NCI-H187 treated with DMSO at 0.1 percent for 48 hours (cell line): ENCODE measurements around the gene NPAT.

Experiments
- DNase-seq: peaks from one replicate; lab custom pipeline; 2025; lab: John Stamatoyannopoulos, UW

The NPAT gene

DNA sequence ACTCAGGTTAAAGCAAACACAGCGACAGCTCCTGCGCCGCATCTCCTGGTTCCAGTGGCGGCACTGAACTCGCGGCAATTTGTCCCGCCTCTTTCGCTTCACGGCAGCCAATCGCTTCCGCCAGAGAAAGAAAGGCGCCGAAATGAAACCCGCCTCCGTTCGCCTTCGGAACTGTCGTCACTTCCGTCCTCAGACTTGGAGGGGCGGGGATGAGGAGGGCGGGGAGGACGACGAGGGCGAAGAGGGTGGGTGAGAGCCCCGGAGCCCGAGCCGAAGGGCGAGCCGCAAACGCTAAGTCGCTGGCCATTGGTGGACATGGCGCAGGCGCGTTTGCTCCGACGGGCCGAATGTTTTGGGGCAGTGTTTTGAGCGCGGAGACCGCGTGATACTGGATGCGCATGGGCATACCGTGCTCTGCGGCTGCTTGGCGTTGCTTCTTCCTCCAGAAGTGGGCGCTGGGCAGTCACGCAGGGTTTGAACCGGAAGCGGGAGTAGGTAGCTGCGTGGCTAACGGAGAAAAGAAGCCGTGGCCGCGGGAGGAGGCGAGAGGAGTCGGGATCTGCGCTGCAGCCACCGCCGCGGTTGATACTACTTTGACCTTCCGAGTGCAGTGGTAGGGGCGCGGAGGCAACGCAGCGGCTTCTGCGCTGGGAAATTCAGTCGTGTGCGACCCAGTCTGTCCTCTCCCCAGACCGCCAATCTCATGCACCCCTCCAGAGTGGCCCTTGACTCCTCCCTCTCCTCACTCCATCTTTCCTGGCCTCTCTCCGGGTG lies at the start of gene NPAT, which contains the start of gene ATM:
Gene NPAT, minus strand, starts transcription at position 65 of the 774 bp plus-strand sequence. CDS start 102 bp downstream, outside the sequence.
Gene ATM, plus strand, starts transcription at position 494 of the 774 bp plus-strand sequence. CDS start 4,558 bp downstream, outside the sequence.
- DNase-seq: peak; percentile 94

DNA sequence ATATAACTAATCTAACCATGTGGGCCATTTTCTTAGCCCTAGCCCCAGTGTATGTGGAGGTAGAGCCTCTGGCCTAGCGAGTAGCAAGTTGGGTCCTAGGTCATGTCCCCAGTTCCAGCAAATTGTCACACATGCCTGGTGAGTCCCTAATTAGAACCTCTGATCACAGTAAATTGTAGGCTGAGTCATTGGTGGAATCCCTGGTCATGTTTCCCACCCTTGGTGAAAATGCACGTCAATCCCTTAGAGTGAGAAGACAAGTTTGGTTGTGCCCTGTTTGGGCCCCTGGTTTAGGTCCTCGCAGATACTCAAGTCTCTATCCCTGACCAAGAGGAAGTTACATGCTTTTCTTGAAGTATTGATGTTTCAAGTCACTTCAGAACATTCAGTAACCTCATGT lies 47.1 kb upstream of the NPAT start:
- no peak for DNase-seq

DNA sequence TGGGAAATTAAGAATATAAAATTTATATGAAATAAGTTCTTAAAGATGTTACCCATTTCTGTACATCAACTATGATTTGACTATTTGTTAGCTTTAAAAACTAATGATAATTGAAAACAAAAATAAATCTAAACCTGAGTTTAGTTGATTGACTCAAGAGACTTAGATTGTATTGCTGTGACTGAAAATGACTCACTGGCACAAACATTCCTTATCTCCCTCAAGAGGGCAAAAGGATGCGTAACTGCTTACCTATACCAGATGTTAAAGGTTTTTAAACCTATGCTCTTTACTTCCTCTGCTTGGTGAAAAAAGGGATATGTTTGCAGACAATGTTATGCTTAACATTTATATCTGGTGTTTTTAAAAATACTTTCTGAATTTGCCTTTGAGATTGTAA lies 30.7 kb upstream of the NPAT start:
- no peak for DNase-seq

DNA sequence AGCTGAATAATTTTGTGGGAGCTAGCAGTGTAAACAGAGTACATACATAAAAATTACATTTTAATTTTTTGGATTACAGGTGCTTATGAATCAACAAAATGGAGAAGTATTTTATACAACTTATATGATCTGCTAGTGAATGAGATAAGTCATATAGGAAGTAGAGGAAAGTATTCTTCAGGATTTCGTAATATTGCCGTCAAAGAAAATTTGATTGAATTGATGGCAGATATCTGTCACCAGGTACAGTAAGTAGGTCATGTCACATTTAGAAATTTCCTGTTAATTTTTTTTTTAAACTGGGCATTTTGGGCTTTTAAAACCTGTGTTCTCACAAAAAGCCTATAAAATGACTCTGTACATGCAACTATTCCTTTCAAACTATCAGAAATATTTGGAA lies 24.4 kb upstream of the NPAT start:
- no peak for DNase-seq

DNA sequence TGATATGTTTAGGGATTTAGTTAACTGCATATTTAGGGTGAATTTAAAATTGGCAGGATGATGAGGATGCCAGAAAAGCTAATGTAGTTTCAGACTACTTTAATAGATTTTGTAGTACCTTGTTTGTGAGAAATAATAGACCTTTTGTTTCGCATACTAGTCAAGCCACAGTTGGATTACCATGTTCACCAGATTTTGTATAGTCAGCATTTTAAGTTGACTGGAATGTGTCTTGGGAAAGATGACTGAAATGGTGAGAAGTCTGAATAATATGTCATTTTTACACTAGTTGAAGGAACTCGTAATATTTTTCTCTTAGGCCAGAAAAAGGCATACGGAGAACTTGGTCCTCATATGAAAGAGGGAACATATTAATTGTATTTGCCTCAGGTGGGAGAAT lies 23.9 kb upstream of the NPAT start:
- DNase-seq: no peak

DNA sequence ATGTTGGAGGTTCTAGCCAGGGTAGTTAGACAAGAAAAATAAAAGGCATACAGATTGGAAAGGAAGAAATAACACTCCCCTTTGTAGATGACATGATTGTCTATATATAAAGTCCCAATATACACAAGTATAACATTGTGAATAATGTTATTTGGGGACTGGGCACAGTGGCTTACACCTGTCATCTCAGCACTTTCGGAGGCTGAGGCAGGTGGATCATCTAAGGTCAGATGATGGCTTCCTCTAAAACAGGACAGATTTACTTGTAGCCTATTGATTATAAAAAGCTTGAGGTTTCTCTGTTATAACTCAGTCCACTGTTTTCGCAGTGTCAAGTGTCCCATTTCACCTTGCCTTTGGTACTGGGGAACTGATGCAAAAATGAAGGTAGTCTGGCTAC lies 20.0 kb upstream of the NPAT start:
- DNase-seq: no peak

DNA sequence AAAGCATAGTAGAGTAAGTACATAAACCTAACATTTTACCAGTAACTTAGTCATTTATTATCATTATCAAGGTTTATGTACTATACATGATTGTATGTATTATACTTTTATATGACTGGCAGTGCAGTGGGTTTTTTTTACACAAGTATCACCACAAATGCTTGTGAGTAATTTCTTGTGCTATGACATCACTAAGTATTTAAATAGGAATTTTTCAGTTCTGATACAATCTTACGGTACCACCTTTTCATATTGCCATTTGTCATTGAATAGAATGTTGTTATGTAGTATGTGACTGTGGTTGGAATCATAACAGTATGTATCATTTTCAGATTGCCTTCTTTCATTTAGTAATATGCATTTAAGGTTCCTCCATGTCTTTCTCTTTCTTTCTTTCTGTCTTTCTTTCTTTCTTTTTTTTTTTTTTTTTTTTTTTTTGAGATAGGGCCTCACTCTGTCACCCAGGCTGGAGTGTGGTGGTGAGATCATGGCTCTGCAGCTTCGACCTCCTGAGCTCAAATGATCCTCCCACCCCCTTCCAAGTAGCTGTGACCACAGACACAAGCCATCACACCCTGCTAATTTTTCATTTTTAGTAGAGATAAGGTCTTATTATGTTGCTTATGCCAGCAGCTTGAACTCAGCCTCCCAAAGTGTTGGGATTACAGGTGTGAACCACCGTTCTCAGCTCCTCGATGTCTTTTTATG lies 19.0 kb upstream of the NPAT start:
- no peak for DNase-seq

DNA sequence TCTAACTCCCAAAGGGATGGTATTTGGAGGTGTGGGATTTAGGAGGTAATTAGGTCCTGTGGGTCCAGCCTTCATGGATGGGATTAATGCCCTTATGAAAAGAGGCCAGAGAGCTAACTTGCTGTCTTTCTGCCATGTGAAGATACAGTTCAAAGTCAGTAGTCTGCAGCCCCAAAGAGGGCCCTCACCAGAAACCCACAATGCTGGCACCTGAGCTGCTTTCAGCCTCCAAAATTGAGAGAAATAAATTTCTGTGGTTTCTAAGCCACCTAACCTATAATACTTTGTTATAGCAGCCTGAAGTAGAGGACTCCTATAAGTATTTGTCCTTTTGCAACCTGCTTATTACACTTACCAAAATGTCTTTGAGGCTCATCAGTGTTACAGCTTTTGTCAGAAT lies 16.6 kb upstream of the NPAT start:
- DNase-seq: no peak

DNA sequence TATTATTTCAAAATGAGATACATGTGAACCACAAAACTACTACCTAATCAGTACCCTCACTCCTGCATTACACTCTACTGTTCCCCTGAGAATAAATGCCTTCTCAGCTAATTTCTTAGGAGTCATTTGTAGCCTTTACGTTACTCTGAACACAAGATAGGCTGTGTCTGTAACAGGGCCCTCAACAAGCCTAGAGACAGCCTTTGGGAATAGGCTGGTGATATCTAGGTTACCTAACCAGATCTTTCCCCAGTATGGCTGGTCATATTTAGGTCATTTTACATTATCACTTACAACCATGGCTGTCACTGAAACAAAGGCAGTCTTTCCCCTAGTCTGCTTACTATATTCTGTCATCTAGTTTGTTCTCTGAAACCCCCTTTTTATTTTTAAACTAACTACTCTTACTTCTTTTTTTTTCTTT lies 14.6 kb upstream of the NPAT start:
- no peak for DNase-seq

DNA sequence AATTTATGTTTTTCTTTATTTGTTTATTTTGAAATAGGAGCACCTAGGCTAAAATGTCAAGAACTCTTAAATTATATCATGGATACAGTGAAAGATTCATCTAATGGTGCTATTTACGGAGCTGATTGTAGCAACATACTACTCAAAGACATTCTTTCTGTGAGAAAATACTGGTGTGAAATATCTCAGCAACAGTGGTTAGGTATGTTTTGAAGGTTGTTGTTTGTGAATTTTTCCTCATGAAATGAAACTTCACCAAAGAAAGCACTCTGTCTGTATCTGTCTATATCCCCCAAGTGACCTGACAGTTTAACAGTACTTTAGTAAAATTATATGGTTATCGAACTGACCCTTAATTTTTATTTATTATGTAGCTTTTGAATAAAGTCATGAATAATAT lies 13.2 kb upstream of the NPAT start:
- DNase-seq: no peak

DNA sequence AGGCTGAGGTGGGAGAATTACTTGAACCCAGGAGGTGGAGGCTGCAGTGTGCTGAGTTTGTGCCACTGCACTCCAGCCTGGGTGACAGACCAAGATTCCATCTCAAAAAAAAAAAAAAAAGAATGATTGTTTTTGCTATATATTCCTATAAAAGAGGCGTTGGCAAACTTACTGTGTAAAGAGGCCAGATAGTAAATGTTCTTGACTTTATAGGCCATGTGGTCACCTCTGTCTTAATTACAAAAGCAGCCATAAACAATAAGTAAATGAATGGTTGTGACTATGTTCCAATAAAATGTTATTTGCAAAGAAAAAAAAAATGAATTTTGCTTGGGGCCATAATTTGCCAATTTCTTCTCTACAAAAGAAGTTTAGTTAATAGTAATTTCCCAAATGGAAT lies 12.8 kb upstream of the NPAT start:
- no peak for DNase-seq

DNA sequence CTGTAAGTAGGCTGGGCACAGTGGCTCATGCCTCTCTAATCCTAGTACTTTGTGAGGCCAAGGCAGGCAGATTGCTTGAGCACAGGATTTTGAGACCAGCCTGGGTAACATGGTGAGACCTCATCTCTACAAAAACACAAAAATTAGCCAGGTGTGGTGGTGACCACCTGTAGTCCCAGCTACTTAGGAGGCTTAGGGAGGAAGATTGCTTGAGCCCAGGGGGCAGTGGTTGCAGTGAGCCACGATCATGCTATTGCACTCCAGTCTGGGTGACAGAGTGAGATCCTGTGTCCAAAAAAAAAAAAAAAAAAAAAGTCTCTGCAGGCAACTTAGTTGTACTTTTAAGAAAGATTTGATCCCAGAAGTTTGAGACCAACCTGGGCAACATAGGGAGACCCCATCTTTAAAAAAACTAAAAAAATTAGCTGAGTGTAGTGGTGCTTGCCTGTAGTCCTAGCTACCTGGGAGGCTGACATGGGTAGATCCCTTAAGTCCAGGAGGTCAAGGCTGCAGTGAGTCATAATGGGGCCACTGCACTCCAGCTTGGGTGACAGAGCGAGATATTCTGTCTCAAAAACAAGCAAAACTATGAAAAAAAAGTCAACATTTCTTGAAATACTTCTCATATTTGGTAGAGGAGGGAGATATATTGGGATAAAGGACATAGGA lies 11.0 kb upstream of the NPAT start:
- no peak for DNase-seq

DNA sequence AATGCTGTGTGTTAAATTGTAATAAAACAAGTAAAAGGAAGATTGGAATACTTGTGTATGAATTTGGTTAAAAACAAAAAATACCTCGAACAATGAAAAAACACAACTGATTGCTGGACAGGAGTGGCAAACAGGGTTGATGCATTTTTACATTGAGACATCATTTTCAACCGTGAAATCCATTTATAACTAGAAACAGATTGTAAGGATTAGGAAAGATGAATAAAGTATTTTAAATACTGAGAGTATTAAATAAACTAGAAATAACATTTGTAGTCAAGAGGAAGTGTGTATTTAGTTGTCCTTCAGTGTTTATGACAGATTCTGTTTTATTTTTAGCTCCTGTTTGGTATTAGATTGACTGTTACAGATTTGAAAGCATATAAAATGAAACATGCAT lies 5.8 kb upstream of the NPAT start:
- no peak for DNase-seq

DNA sequence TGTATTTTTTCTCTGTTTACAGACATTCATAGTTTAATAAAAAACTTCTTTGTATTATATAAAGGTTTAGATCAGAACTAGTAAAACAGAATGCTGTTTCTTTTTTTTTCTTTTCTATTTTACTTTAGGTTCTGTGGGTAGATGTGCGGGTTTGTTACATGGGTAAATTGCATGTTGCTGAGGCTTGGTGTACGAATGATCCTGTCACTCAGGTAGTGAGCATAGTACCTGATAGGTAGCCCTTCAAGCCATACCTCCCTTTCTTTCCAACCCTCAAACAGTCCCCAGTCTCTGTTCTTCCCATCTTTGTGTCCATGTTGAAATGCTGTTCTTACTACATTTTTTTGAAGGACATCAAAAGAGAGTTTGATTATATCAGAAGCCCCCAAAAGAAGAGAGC lies 3.6 kb upstream of the NPAT start:
- no peak for DNase-seq

DNA sequence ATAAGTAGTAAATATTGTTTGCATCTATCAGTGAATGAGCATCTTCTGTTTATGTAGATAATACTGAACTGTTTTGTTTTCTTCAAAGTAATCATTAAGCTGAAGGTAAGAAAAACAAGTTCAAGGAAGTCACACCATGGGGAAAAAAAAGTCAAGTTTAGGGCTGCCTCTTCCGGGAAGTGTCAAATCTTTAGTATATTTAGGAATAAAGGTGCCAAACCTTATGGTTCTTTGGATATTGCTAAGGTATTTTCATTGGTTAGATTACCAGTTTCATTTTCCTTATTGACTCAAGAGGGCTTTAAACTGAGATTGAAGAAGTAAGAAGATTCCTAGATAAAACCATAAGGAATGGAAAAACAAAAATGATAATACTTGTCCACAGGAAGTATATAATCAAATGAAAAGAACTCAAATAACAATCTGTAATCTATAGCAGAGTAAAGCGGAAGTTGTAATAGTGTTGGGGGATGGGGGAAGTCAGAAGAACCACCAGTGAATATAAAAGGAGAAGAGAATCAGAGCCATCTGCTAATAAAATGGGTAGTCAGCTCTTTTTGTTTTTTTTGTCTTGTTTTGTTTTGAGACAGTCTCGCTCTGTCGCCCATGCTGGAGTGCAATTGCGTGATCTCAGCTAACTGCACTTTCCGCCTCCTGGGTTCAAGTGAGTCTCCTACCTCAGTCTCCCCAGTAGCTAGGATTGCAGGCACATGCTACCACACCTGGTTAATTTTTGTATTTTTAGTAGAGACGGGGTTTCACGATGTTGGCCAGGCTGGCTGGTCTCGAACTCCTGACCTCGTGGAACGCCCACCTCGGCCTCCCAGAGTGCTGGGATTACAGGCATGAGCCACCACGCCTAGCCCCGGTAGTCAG lies 2.7 kb upstream of the NPAT start:
- DNase-seq: no peak

DNA sequence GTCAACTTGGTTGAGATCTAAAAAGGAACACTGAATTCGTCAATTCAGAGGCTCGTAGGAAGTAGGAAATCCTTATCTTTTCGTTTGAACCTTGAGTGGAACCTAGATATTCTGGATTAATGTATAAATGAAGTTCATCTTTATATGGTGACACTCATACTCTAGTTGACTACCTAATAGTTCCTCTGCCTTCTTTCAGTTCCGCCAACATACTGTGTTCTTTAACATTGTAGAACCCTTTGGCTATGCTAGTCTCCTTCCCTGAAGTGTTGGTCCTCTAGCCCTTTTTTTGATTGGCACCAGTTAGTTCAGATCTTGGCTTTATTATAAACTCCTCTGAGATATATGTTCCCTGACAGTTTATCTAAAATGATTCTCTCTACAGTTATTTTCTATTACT lies 1.9 kb upstream of the NPAT start:
- DNase-seq: no peak

DNA sequence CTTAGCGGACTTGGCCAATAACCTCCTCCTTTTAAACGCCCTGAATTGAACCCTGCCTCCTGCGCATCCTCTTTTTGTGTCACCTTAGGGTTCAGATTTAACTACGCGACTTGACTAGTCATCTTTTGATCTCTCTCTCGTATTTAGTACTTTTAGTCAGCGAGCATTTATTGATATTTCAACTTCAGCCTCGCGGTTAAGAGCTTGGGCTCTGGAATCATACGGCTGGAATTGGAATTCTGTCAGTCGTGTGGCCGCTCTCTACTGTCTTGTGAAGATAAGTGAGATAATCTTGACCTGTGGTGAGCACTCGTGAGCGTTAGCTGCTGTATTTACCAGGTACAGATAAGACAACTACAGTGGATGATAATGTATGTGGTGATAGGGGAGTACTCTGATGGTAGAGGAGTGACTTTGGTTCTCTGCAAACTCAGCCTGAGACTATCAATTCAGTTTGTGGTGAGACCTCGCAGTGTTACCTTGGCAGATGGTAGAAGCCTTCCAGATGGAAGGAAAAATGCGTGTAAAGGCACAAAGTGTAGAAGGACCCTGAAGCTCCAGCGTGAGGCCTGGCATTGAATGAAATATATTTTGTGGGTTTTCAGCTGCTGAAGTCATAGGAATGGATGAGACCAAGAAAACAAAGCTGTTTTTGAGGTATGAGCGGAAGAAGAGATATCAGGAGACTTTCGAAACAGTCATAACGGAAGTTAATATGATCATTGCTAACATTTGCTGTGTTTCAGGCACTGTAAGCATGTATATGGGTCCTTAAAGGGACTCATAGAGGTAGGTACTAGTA lies 1.1 kb upstream of the NPAT start:
- no peak for DNase-seq

DNA sequence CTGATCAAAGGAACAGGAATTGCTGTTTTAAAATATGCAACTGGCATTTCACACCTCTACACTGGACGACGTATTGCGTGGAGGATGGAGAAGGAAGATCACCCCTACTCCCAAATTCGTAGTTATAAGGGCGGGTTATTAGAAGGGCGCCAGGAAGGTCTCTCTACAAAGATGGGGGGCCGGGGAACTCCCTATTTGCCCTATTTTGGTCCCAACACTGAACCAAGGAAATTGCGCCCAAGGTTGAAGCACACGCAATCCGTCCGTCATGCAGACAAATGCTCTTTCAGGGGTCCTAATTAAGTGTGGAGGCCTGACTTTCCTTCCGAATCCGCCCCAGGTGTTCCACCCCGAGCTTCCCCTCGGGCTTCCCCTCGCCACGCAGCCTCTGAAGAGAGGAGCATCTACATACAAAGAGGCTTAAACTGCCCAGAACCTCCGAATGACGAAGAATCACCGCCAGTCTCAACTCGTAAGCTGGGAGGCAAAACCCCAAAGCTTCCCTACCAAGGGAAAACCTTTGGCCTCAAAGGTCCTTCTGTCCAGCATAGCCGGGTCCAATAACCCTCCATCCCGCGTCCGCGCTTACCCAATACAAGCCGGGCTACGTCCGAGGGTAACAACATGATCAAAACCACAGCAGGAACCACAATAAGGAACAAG lies 396 bp downstream of the NPAT start:
- DNase-seq: no peak

DNA sequence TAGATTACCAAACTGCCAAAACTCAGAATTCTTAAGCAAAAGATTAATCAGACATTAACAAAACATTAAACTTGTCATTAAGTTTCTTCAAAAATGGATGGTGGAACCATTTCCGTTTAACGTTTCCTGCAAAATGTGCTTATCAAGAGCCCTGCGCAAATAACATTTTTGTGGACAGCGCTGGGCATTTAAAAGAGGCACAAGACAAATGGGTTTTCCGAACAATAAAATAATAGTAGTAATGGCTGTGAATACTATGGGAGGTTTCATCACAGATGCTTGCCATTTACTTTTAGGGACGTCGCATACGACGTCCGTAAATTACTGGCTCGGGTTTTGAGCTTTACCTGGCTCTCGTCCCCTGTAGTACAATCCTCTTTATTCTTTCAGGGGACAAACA lies 1.1 kb downstream of the NPAT start:
- no peak for DNase-seq

DNA sequence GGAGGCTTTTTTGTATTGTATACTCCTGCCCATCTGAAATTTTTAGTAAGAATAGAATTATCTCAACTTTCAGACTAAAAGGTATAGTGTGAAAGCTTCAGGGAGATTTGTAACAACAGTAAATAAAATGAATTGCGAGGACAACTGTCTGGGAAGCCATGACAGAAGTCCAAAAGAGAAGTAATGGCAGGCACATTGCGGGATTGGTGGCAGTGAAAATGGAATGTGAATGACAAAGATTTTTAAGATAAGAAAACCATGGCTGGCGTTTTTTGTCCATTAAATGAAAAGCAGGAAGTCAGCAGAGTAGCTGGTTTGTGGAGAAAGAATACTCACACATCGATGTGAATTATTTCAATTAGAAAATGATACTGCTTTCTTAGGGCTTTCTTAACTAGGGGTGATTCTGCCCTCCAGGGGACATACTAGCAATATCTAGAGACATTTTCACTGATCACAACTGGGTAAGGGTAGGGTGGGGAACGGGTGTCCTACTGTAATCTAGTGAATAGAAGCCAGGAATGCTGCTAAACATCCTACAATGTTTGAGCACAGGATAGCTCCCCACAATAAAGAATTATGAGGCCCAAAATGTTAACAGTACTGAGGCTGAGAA lies 1.6 kb downstream of the NPAT start:
- DNase-seq: no peak
